ENCODE data around the gene UBALD1. TPM values are rescaled to one million over a fixed set of nuclear protein-coding genes. Genes with fewer than 3 reads are reported as not detected.

Gene UBALD1
- total and polyA plus RNA-seq, 2 donors (not counting 3 experiments of a cell fraction or from before 2014, with no cell fraction given), result 24.8 to 41.6 TPM

- Histone ChIP-seq H3K27ac (ENCODE audit: insufficient read depth, low read depth, low read length) (no peak overlapping the region), H3K9ac (replicated peaks; ENCODE audit: extremely low read depth, insufficient read depth, low read length) (no peak overlapping the region), H3K9me1 (replicated peaks; ENCODE audit: control insufficient read depth, extremely low read depth, insufficient read depth, low read length) (no peaks in the 10 kb centered on the region), H3K27me3 (ENCODE audit: control insufficient read depth in 2 of 2, insufficient read depth in 2 of 2, low read length in 2 of 2) (no peaks in the 10 kb centered on the region), H3K4me2 (ENCODE audit: insufficient read depth, low read length) (no peak overlapping the region), H3K79me2 (ENCODE audit: control insufficient read depth, insufficient read depth, low read length) (peaks cover 54% of the 10 kb centered on the region), H2AFZ (ENCODE audit: low read depth, low read length) (no peak overlapping the region), H3K4me1 (ENCODE audit: control insufficient read depth, extremely low read depth, insufficient read depth, low read length) (no peaks in the 10 kb centered on the region), H4K20me1 (replicated peaks; ENCODE audit: control insufficient read depth, extremely low read depth, insufficient read depth, low read length) (no peaks in the 10 kb centered on the region), H3K4me3 (replicated peaks in 1 of 3; ENCODE audit: insufficient read depth in 1 of 3, low read depth in 1 of 3, low read length in 3 of 3) (no peak overlapping the region), H3K9me3 (replicated peaks; ENCODE audit: control insufficient read depth, insufficient read depth, low read length) (no peaks in the 10 kb centered on the region), H3K36me3 (ENCODE audit: control insufficient read depth in 2 of 2, extremely low read depth in 1 of 2, insufficient read depth in 2 of 2, low read length in 2 of 2) (peaks cover 0 to 8% of the 10 kb centered on the region in 2 experiments)
- TF ChIP-seq MAX (IDR thresholded peaks at IDR 0.05; ENCODE audit: insufficient read depth, insufficient read length), result no peak
- TF ChIP-seq CTCF (IDR thresholded peaks at IDR 0.05; ENCODE audit: extremely low read depth in 1 of 2, insufficient read depth in 1 of 2, low read depth in 1 of 2, low read length in 2 of 2), result no peak
- TF ChIP-seq FOS (IDR thresholded peaks at IDR 0.05; ENCODE audit: borderline replicate concordance, insufficient read depth, low read length), result no peak
- no peak for TF ChIP-seq MYC (IDR thresholded peaks at IDR 0.05; ENCODE audit: low read depth, low read length)
- no peak for TF ChIP-seq JUN (IDR thresholded peaks at IDR 0.05; ENCODE audit: borderline replicate concordance, insufficient read depth, insufficient read length, low read depth)
- TF ChIP-seq EZH2 (IDR thresholded peaks at IDR 0.05; ENCODE audit: borderline replicate concordance, low read depth, low read length, severe bottlenecking), result no peak
- no peak for TF ChIP-seq GATA2 (IDR thresholded peaks at IDR 0.05; ENCODE audit: insufficient read depth, insufficient read length, low read depth, low read length)
- TF ChIP-seq POLR2A (IDR thresholded peaks at IDR 0.05; ENCODE audit: low read depth, low read length), result no peak
- TF ChIP-seq POLR2AphosphoS5 (IDR thresholded peaks at IDR 0.05; ENCODE audit: insufficient read depth, low read depth, low read length), result no peak
- BruUV-seq (replicated peaks), result no TSS peak
- FAIRE-seq (no peak), DNase-seq (ENCODE audit: low read depth, low spot score) (no peak)
- dilution Hi-C loops (cut with MboI; ENCODE audit: extremely low pct_ligation_motif_present, low sequenced_read_pairs), result no loop called here
- CTCF ChIA-PET, result interaction anchor here (0.9 kb wide), 1 partner anchor 9 kb away, joined by 3 read pairs; no protein-coding TSS in a partner anchor
- intact Hi-C loops (cut with micrococcal nuclease), result no loop called here
- POLR2A ChIA-PET, result no interaction called here
These were observed 26.1 kb upstream of the UBALD1 start for GRCh38 chr16:4640572-4641305.
